ENCODE data around the gene MCRIP2. TPM values are rescaled to one million over a fixed set of nuclear protein-coding genes. Genes with fewer than 3 reads are reported as not detected.

Gene MCRIP2
- total RNA-seq, 1 donor from 2014 or later = 16.6 TPM

GRCh38 chr16:672371-672770, 30.7 kb downstream of the MCRIP2 start:
- TF ChIP-seq, protein P1, sequence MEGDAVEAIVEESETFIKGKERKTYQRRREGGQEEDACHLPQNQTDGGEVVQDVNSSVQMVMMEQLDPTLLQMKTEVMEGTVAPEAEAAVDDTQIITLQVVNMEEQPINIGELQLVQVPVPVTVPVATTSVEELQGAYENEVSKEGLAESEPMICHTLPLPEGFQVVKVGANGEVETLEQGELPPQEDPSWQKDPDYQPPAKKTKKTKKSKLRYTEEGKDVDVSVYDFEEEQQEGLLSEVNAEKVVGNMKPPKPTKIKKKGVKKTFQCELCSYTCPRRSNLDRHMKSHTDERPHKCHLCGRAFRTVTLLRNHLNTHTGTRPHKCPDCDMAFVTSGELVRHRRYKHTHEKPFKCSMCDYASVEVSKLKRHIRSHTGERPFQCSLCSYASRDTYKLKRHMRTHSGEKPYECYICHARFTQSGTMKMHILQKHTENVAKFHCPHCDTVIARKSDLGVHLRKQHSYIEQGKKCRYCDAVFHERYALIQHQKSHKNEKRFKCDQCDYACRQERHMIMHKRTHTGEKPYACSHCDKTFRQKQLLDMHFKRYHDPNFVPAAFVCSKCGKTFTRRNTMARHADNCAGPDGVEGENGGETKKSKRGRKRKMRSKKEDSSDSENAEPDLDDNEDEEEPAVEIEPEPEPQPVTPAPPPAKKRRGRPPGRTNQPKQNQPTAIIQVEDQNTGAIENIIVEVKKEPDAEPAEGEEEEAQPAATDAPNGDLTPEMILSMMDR (IDR thresholded peaks at IDR 0.05; ENCODE audit: partially characterized antibody, unreplicated experiment) = no peak
- Mint-ChIP-seq H3K4me3 (ENCODE audit: unreplicated experiment) (no peak overlapping the region), H3K36me3 (ENCODE audit: unreplicated experiment) (no peaks in the 10 kb centered on the region), H3K27ac (ENCODE audit: unreplicated experiment) (no peak overlapping the region), H3K27me3 (ENCODE audit: unreplicated experiment) (peaks cover 6% of the 10 kb centered on the region), H3K9me3 (ENCODE audit: unreplicated experiment) (peaks cover 3% of the 10 kb centered on the region), H3K4me1 (ENCODE audit: low read depth, unreplicated experiment) (peaks cover 2% of the 10 kb centered on the region)
- no peak for DNase-seq

DNA sequence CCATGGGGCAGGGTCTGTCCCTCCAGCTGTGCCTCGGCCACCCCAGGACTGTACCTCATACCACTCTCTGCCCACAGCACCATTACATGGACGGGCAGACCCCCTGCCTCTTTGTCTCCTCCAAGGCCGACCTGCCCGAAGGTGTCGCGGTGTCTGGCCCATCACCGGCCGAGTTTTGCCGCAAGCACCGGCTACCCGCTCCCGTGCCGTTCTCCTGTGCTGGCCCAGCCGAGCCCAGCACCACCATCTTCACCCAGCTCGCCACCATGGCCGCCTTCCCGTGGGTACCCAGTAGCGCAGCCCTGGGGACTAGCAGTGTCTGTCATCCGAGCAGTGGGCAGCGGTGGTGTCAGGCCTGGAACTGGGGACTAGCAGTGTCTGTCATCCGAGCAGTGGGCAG, 31.2 kb downstream of the MCRIP2 start:
- peaks cover 4% of the 10 kb centered on the region for H3K27me3 Mint-ChIP-seq (ENCODE audit: unreplicated experiment)
- peaks cover 3% of the 10 kb centered on the region for H3K9me3 Mint-ChIP-seq (ENCODE audit: unreplicated experiment)
- no peaks in the 10 kb centered on the region for H3K36me3 Mint-ChIP-seq (ENCODE audit: unreplicated experiment)
- no peak overlapping the region for H3K4me3 Mint-ChIP-seq (ENCODE audit: unreplicated experiment)
- no peaks in the 10 kb centered on the region for H3K4me1 Mint-ChIP-seq (ENCODE audit: low read depth, unreplicated experiment)
- DNase-seq = no peak
- TF ChIP-seq, protein P1 (IDR thresholded peaks at IDR 0.05; ENCODE audit: partially characterized antibody, unreplicated experiment) = no peak
- H3K27ac Mint-ChIP-seq (ENCODE audit: unreplicated experiment) = no peak overlapping the region

DNA sequence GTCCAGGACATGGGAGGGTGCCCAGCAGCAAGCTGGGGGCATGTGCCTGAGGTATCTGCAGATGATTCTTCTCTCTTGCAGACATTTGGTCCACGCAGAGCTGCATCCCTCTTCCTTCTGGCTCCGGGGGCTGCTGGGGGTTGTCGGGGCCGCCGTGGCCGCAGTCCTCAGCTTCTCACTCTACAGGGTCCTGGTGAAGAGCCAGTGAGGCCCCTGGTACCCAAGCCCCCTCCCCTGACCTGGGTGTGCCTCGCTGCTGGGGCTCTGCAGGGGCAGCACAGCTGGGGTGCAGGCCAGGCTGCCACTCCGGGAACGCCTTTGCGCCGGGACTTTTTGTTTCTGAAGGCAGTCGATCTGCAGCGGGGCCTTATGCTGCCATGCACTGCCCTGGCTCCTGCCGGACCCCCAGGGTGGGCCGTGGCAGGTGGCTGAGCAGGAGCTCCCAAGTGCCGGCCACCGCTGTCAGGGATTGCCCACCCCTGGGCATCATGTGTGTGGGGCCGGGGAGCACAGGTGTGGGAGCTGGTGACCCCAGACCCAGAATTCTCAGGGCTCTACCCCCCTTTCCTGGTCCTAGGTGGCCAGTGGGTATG, 31.9 kb downstream of the MCRIP2 start:
- DNase-seq = no peak
- H3K4me3 Mint-ChIP-seq (ENCODE audit: unreplicated experiment) = no peak overlapping the region
- peaks cover 3% of the 10 kb centered on the region for H3K9me3 Mint-ChIP-seq (ENCODE audit: unreplicated experiment)
- no peak overlapping the region for H3K27ac Mint-ChIP-seq (ENCODE audit: unreplicated experiment)
- H3K4me1 Mint-ChIP-seq (ENCODE audit: low read depth, unreplicated experiment) = no peaks in the 10 kb centered on the region
- no peaks in the 10 kb centered on the region for H3K36me3 Mint-ChIP-seq (ENCODE audit: unreplicated experiment)
- TF ChIP-seq, protein P1 (IDR thresholded peaks at IDR 0.05; ENCODE audit: partially characterized antibody, unreplicated experiment) = no peak
- peaks cover 4% of the 10 kb centered on the region for H3K27me3 Mint-ChIP-seq (ENCODE audit: unreplicated experiment)

DNA sequence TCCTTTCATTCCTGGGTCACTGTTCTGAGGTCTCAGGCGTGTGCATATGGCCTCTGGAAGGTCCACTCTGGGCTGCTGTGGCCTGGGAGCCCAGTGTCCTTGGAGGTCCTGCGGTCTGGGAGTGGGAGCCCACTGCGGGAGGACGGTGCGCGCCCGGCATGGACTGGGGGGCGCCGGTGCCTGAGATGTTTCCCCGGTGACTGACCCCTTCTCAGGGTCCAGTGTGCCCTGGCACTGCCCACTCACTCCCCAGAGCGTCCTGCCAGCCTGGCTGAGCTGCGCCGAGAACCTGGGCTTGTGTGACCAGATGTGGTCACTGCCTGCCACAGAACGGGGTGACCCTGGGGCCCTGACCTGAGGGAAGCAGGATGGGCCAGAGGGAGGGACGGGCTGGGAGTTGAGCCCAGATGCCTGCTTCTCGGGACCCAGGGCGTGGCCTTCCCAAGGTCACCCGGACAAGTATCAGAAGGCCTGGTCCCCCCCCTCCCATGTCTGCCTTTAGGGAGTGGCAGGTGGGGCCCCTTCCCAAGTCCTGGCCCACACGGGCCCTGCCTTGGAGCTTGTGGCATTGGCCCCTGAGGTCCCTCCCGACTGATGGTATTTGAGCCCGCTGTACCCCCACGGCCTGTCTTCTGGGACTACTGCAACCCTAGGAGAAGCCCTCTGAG, 32.7 kb downstream of the MCRIP2 start:
- no peak overlapping the region for H3K27ac Mint-ChIP-seq (ENCODE audit: unreplicated experiment)
- TF ChIP-seq, protein P1 (IDR thresholded peaks at IDR 0.05; ENCODE audit: partially characterized antibody, unreplicated experiment) = no peak
- no peak for DNase-seq
- peaks cover 4% of the 10 kb centered on the region for H3K27me3 Mint-ChIP-seq (ENCODE audit: unreplicated experiment)
- H3K9me3 Mint-ChIP-seq (ENCODE audit: unreplicated experiment) = peaks cover 6% of the 10 kb centered on the region
- H3K36me3 Mint-ChIP-seq (ENCODE audit: unreplicated experiment) = no peaks in the 10 kb centered on the region
- H3K4me1 Mint-ChIP-seq (ENCODE audit: low read depth, unreplicated experiment) = no peaks in the 10 kb centered on the region
- no peak overlapping the region for H3K4me3 Mint-ChIP-seq (ENCODE audit: unreplicated experiment)
